ENCODE results near the gene AGAP1.
"Not testable (repeated sequence)": the region's sequence is repeated elsewhere in the genome, so short reads cannot be mapped to it uniquely, and the experiment has no call there.

The AGAP1 gene

DNA sequence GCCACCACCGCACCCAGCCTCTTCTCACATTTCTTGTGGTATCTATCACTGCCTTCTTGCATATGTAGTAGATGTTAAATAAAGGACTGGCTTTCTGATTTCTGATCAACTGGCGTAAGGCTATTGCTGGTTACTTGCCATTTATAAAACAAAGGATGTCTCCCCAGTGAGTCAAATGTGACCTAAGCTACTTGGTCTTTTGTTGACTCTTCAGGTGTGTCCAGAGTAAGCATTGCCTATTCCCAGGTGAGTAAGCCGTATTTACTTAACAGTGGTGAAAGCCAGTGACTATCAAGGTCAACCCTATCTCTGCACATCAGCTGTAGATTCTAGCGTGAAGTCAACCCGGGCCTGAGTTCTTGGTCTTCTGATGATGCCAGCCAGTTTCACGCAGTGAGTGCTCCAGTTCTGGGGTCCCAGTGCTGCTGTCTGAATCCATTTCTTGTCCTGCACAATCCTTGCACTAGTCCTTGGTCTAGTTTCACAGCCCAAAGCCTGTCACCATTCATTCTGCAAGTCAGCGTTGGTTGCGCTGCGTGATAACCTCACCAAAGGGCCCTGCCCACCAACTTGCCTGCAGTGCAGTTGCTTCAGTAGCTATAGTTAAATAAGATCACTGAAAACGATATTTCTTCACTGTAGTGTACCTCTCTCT is 554.2 kb downstream of the AGAP1 start:
- DNase-seq (ENCODE audit: low read depth in 2 of 3, low spot score in 1 of 3), result no peak

GRCh38 chr2:236049981-236050380 is 556.1 kb downstream of the AGAP1 start:
- DNase-seq (ENCODE audit: low read depth in 2 of 3, low spot score in 1 of 3), result peak; percentile 1 to 14 (median 2)

DNA sequence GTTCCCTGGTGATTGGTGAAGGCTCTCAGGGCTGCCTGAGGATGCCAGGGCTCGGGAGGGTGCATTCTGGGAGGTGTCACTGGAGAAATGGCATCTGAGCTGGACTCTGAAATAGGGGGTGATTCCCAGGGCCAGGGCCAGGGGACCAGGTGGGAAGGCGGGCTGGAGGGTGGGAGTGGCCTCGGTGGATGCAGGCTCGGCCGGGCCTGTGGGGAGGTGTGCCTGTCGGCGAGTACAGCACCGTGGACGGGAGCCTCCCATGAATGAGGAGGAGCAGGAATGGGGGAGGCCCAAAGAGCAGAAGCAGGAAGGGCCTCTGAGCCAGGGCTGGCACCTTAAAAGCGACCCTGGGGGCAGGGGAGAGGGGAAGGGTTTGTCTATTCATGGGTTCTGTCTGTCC is 557.5 kb downstream of the AGAP1 start:
- no peak for DNase-seq (ENCODE audit: low read depth in 2 of 3, low spot score in 1 of 3)

GRCh38 chr2:236051806-236052205 is 558.0 kb downstream of the AGAP1 start:
- no peak for DNase-seq (ENCODE audit: low read depth in 2 of 3, low spot score in 1 of 3)

- no peak for DNase-seq (ENCODE audit: low read depth in 2 of 3, low spot score in 1 of 3)
Observed at GRCh38 chr2:236052206-236052605, 558.4 kb downstream of the AGAP1 start.

GRCh38 chr2:236052926-236053821 is 559.3 kb downstream of the AGAP1 start:
- no peak for DNase-seq (ENCODE audit: low read depth in 2 of 3, low spot score in 1 of 3)

GRCh38 chr2:236054125-236054524 is 560.3 kb downstream of the AGAP1 start:
- DNase-seq (ENCODE audit: low read depth in 2 of 3, low spot score in 1 of 3), result no peak

DNA sequence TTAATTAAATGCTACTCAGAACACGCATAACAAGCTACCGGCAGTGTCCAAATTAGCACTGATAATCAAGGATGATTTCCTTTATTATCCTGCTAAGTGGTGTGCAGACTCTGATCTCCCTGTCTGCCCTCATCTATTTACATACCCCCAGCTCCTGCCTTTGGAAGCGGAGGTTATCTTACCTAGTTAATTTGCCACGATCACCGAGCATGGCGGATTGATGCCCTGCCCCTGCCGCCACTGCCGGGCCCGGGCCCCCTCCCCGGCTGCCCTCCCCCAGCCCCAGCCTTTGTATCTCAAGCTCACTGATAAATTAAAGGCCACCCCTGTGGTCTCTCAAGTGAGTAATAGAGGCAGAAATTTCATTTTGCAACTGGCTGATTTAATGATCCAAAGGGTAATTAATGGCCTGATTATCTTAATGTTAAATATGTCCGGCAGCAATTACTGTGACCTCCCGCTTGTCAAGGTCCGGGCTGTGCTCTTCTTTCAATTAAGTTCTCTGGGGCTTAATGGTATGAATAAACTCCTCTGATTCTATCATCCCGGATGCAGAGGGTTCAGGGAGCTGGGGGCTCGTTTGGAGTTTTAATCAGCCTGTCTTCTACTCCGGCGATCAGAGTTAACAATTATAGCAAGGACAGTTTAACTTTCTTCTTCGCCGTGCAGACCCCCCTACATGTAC is 560.9 kb downstream of the AGAP1 start:
- no peak for DNase-seq (ENCODE audit: low read depth in 2 of 3, low spot score in 1 of 3)

DNA sequence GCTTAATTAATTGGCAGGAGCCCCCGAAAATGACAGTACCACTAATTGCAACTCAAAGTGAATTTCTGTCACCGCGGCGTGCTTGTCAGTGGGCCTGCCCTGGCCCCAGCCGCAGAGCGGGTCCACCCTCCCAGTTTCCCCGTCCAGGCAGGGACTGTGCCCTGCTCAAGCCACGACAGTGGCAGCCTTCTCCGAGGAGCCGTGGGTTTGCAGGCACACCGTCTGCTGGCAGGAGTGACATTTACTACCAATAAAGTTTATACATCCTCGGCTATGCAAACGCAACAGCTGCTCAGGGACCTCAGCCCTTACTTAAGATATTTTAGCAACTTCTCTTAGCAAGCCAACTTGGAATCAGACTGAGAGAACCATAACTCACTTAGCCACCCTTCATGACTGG is 561.6 kb downstream of the AGAP1 start:
- DNase-seq (ENCODE audit: low read depth in 2 of 3, low spot score in 1 of 3), result no peak

DNA sequence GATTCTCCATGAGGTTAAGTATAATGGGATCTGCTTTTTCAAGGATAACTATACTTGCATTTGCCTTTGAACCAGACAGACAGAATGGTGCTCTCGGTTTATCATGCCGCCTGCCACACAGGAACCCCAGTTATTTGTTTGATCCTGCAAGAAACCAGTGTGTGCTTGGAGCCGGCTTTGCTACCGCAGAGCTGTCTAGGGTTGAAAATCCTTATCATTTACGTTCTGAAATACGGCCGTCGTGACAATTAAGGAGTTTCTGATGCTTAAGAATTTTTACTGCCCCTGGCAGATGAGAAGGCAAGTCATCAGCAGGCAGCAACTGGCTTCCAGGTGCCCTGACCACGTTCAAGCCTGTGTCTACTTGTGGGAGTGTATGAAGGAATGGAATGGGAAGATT is 562.3 kb downstream of the AGAP1 start:
- DNase-seq (ENCODE audit: low read depth in 2 of 3, low spot score in 1 of 3), result no peak

DNA sequence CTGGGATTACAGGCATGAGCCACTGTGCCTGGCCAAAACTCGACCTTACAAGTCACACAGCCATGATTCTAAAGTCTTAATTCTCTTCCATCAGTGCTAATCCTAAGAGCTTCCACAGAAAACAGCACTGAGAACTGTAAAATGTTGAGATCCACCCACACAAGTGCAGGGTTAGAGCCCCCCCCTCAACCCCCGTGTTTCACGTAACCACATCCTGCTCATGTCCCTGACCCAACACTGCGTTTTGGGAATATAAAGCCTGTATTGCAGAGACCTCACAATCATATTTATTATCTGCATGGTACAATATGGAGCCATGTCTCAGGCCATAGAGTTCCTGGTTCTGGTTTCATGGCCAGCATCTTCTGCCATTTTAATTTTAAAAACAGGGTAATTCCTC is 563.5 kb downstream of the AGAP1 start:
- DNase-seq (ENCODE audit: low read depth in 2 of 3, low spot score in 1 of 3), result no peak

GRCh38 chr2:236061497-236061896 is 567.7 kb downstream of the AGAP1 start:
- no peak for DNase-seq (ENCODE audit: low read depth in 2 of 3, low spot score in 1 of 3)

GRCh38 chr2:236061899-236062298 is 568.1 kb downstream of the AGAP1 start:
- no peak for DNase-seq (ENCODE audit: low read depth in 2 of 3, low spot score in 1 of 3)

DNA sequence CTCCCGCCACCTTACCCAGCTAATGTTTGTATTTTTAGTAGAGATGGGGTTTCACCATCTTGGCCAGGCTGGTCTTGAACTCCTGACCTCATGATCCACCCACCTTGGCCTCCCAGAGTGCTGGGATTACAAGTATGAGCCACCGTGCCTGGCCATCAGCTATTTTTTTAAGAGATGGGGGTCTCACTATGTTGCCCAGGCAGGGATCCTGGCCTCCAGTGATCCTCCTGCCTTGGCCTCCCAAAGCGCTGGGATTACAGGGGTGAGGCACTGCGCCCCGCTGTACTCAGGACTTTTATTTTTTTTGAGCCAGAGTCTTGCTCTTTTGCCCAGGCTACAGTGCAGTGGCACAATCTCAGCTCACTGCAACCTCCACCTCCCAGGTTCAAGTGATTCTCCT is 569.0 kb downstream of the AGAP1 start:
- not testable (repeated sequence) for DNase-seq (ENCODE audit: low read depth in 2 of 3, low spot score in 1 of 3)

GRCh38 chr2:236063994-236064393 is 570.2 kb downstream of the AGAP1 start:
- no peak for DNase-seq (ENCODE audit: low read depth in 2 of 3, low spot score in 1 of 3)

- DNase-seq (ENCODE audit: low read depth in 2 of 3, low spot score in 1 of 3), result no peak
Observed at GRCh38 chr2:236065314-236066160, 571.7 kb downstream of the AGAP1 start.

DNA sequence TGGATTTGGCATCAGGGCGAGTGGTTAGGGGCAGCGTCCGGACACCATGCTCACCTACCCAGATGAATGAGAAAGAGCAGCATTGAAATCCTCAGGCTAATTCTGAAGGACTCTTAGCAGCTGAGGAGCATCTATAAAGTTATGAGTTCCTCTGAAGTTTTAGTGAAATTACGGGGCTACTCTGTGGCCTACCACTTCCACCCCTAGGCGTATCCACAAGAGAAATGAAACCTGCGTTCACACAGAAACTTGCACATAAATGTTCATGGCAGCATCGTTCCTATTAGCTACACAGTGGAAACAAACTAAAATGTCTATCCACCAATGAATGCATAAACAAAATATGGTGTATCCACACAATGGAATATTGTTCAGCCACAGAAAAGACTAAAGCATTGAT is 576.4 kb downstream of the AGAP1 start:
- no peak for DNase-seq (ENCODE audit: low read depth in 2 of 3, low spot score in 1 of 3)

DNA sequence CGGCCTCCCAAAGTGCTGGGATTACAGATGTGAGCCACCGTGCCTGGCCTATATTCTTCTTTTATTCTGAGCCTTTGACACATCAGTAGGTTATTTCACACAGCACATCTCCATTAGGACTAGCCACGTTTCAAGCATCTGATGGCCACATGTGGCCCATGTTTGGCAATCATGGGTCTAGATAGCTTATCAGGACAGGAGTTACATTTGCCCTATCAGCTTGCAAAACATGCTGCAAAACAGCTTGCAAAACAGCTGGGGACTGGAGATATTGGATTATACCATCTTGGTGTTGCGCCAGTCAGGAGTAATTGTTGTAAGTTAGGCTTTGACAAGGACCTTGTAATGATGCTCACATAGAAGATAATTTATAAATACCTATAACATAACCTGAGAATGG is 579.4 kb downstream of the AGAP1 start:
- no peak for DNase-seq (ENCODE audit: low read depth in 2 of 3, low spot score in 1 of 3)

GRCh38 chr2:236073867-236074655 is 580.2 kb downstream of the AGAP1 start:
- no peak for DNase-seq (ENCODE audit: low read depth in 2 of 3, low spot score in 1 of 3)

GRCh38 chr2:236075802-236076201 is 582.0 kb downstream of the AGAP1 start:
- DNase-seq (ENCODE audit: low read depth in 2 of 3, low spot score in 1 of 3), result no peak
